Vagina (tissue), 2 donors: ENCODE measurements around the gene TP53I3. TPM values are rescaled to one million over a fixed set of nuclear protein-coding genes. Genes with fewer than 3 reads are reported as not detected.
"Not testable (repeated sequence)": the region's sequence is repeated elsewhere in the genome, so short reads cannot be mapped to it uniquely, and the experiment has no call there.

ENCODE experiments used
- DNase-seq, 2 donors: peaks; one replicate each; pipeline ENCODE4 v3.0.0-alpha.2; 2017; ENCODE audit errors: extremely low spot score in 2 of 2
- H3K27ac ChIP-seq: fragments of 200-600 bp; sonication (generic); one replicate; pipeline ENCODE4 v1.5.1; 2019
- H3K27me3 ChIP-seq: fragments of 200-600 bp; sonication (generic); one replicate; pipeline ENCODE4 v1.5.1; 2019
- H3K36me3 ChIP-seq, 2 donors: fragments of 200-600 bp; sonication (generic); one replicate each; pipeline ENCODE4 v1.5.1; 2017 to 2019
- H3K4me1 ChIP-seq: fragments of 200-600 bp; sonication (generic); one replicate; pipeline ENCODE4 v1.5.1; 2019
- H3K4me3 ChIP-seq, 2 donors: fragments of 200-600 bp; sonication (generic); 1 replicate in 1 of 2; 2 replicates in 1 of 2; pipeline ENCODE4 v1.5.1; 2016 to 2019
- H3K9me3 ChIP-seq: fragments of 200-600 bp; sonication (generic); one replicate; pipeline ENCODE4 v1.5.1; 2019
- POLR2A ChIP-seq, 2 donors: fragments of 450-650 bp; IDR thresholded peaks; one replicate each; pipeline ENCODE4 v1.6.1; 2017; ENCODE audit warnings: antibody characterized with exemption in 2 of 2, mild to moderate bottlenecking in 2 of 2, moderate library complexity in 2 of 2
- POLR2AphosphoS5 ChIP-seq, 2 donors: sonication (generic); formaldehyde crosslinking; IDR thresholded peaks; one replicate each; pipeline ENCODE4 v1.9.0; 2017; ENCODE audit warnings: antibody characterized with exemption in 2 of 2, mild to moderate bottlenecking in 2 of 2, low read depth in 1 of 2; ENCODE audit not compliant: insufficient read depth in 1 of 2
- intact Hi-C: fragments of 100-400 bp; cut with DNase I; formaldehyde crosslinking; loops from one replicate; pipeline ENCODE4 v1.15.1; 2023
- total RNA-seq: library from RNA; depleted of rRNA; stranded (reverse); fragments of >200 nt; gene quantifications from one replicate; pipeline ENCODE4 v1.2.3, GENCODE V29; 2016
- TF ChIP-seq, protein P1 (sequence below), 3 experiments: fragments of 450-650 bp in 2 of 3; fragments of 200-600 bp in 1 of 3; sonication (generic) in 1 of 3; IDR thresholded peaks; one replicate each; pipeline ENCODE4 v1.5.1; 2017 to 2019; ENCODE audit warnings: antibody characterized with exemption in 3 of 3, mild to moderate bottlenecking in 2 of 3, moderate library complexity in 2 of 3

Gene TP53I3
- total RNA-seq, 1 donor from 2014 or later, result 31.9 TPM

- intact Hi-C loops, result no loop called here
- Histone ChIP-seq H3K4me3 (no peak overlapping the region), H3K9me3 (no peaks in the 10 kb centered on the region), H3K27me3 (no peaks in the 10 kb centered on the region), H3K27ac (no peak overlapping the region), H3K36me3 (no peaks in the 10 kb centered on the region), H3K4me1 (no peaks in the 10 kb centered on the region)
- TF ChIP-seq POLR2AphosphoS5 (IDR thresholded peaks at IDR 0.05; ENCODE audit: insufficient read depth in 1 of 2, low read depth in 1 of 2) (no peak), POLR2A (IDR thresholded peaks at IDR 0.05) (no peak)
- TF ChIP-seq, protein P1, sequence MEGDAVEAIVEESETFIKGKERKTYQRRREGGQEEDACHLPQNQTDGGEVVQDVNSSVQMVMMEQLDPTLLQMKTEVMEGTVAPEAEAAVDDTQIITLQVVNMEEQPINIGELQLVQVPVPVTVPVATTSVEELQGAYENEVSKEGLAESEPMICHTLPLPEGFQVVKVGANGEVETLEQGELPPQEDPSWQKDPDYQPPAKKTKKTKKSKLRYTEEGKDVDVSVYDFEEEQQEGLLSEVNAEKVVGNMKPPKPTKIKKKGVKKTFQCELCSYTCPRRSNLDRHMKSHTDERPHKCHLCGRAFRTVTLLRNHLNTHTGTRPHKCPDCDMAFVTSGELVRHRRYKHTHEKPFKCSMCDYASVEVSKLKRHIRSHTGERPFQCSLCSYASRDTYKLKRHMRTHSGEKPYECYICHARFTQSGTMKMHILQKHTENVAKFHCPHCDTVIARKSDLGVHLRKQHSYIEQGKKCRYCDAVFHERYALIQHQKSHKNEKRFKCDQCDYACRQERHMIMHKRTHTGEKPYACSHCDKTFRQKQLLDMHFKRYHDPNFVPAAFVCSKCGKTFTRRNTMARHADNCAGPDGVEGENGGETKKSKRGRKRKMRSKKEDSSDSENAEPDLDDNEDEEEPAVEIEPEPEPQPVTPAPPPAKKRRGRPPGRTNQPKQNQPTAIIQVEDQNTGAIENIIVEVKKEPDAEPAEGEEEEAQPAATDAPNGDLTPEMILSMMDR (IDR thresholded peaks at IDR 0.05), result no peak
- no peak for DNase-seq
Measured at GRCh38 chr2:24102677-24103076, 18.0 kb upstream of the TP53I3 start.

DNA sequence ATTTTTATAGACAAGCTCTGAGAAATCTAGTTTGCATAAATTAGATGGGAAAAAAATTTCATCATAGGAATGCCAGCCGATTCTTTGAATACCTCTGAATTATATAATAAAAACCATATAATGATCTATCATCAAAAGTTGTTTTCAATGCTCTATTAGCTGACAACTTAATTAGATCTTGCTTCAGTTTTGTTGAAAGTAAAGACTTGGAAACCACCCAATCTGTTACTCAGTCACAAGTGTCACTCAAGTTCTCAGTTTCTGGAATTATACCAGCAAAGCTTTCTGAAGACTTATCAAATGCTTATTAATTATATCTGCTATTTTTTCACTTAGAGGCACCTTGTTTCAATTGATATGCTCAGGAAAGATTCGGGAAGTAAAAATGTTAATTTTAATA lies 17.4 kb upstream of the TP53I3 start:
- intact Hi-C loops, result no loop called here
- no peaks in the 10 kb centered on the region for H3K9me3 ChIP-seq
- H3K4me3 ChIP-seq, result no peak overlapping the region
- no peak for DNase-seq
- H3K36me3 ChIP-seq, result no peaks in the 10 kb centered on the region
- H3K27ac ChIP-seq, result no peak overlapping the region
- H3K4me1 ChIP-seq, result no peaks in the 10 kb centered on the region
- TF ChIP-seq, protein P1 (IDR thresholded peaks at IDR 0.05), result no peak
- TF ChIP-seq POLR2A (IDR thresholded peaks at IDR 0.05), result no peak
- no peak for TF ChIP-seq POLR2AphosphoS5 (IDR thresholded peaks at IDR 0.05; ENCODE audit: insufficient read depth in 1 of 2, low read depth in 1 of 2)
- no peaks in the 10 kb centered on the region for H3K27me3 ChIP-seq

GRCh38 chr2:24100732-24101131 lies 16.1 kb upstream of the TP53I3 start:
- intact Hi-C loops, H3K9me3 ChIP-seq, H3K4me3 ChIP-seq, H3K27me3 ChIP-seq, H3K27ac ChIP-seq, H3K36me3 ChIP-seq, DNase-seq, H3K4me1 ChIP-seq: not testable (repeated sequence)

DNA sequence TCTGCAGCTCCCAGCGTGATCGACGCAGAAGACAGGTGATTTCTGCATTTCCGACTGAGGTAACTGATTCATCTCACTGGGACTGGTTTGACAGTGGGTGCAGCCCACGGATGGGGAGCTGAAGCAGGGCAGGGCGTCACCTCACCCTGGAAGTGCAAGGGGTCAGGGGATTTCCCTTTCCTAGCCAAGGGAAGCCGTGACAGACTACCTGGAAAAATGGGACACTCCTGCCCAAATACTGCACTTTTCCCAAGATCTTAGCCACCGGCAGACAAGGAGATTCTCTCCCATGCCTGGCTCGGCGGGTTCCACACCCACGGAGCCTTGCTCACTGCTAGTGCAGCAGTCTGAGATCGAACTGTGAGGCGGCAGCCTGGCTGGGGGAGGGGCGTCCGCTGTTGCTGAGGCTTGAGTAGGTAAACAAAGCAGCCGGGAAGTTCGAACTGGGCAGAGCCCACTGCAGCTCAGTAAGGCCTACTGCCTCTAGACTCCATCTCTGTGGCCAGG lies 10.6 kb upstream of the TP53I3 start:
- H3K4me1 ChIP-seq, intact Hi-C loops, H3K4me3 ChIP-seq, H3K9me3 ChIP-seq, H3K27me3 ChIP-seq, H3K27ac ChIP-seq, DNase-seq, H3K36me3 ChIP-seq: not testable (repeated sequence)

DNA sequence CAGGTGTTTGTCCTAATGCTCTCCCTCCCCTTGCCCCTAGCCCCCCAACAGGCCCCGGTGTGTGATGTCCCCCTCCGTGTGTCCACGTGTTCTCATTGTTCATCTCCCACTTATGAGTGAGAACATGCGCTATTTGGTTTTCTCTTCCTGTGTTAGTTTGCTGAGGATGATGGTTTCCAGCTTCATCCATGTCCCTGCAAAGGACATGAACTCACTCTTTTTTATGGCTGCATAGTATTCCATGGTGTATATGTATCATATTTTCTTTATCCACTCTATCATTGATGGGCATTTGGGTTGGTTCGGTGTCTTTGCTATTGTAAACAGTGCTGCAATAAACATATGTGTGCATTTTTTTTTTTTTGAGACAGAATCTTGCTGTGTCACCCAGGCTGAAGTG lies 8.6 kb upstream of the TP53I3 start:
- DNase-seq, H3K4me1 ChIP-seq, H3K27me3 ChIP-seq, H3K27ac ChIP-seq, intact Hi-C loops, H3K9me3 ChIP-seq, H3K4me3 ChIP-seq, H3K36me3 ChIP-seq: not testable (repeated sequence)

DNA sequence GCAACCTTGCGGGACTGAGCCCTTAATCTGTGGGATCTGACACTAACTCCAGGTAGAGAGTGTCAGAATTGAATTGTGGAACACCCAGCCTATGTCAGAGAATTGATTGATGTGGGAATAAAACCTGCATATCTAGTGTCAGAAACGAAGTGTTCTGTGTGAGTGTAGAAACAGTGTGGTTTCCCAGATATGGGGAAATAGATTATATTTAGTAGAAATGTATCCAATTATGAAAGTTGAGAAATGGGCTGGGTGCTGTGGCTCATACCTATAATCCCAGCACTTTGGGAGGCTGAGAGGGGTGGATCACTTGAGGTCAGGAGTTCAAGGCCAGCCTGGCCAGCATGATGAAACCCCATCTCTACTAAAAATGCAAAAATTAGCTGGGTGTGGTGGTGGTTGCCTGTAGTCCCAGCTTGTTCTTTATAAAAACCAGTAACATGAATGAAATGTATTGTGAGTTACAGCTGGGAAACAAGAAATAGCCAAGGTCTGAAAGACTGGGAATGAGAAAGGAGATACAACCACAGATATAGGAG lies 4.3 kb upstream of the TP53I3 start:
- H3K27ac ChIP-seq, result no peak overlapping the region
- no peaks in the 10 kb centered on the region for H3K9me3 ChIP-seq
- intact Hi-C loops, result no loop called here
- TF ChIP-seq POLR2A (IDR thresholded peaks at IDR 0.05) (no peak), POLR2AphosphoS5 (IDR thresholded peaks at IDR 0.05; ENCODE audit: insufficient read depth in 1 of 2, low read depth in 1 of 2) (no peak)
- no peaks in the 10 kb centered on the region for H3K27me3 ChIP-seq
- DNase-seq, result no peak
- H3K4me1 ChIP-seq, result peaks cover 2% of the 10 kb centered on the region
- H3K4me3 ChIP-seq, result no peak overlapping the region
- no peaks in the 10 kb centered on the region for H3K36me3 ChIP-seq

- H3K36me3 ChIP-seq, result peaks cover 0 to 8% of the 10 kb centered on the region in 2 donors
- H3K27me3 ChIP-seq, result no peaks in the 10 kb centered on the region
- H3K27ac ChIP-seq, result no peak overlapping the region
- intact Hi-C loops, result no loop called here
- peaks cover 12% of the 10 kb centered on the region for H3K4me1 ChIP-seq
- no peak overlapping the region for H3K4me3 ChIP-seq
- TF ChIP-seq, protein P1 (IDR thresholded peaks at IDR 0.05), result no peak
- no peak for TF ChIP-seq POLR2AphosphoS5 (IDR thresholded peaks at IDR 0.05; ENCODE audit: insufficient read depth in 1 of 2, low read depth in 1 of 2)
- TF ChIP-seq POLR2A (IDR thresholded peaks at IDR 0.05), result no peak
- DNase-seq, result no peak
- H3K9me3 ChIP-seq, result no peaks in the 10 kb centered on the region
Measured at GRCh38 chr2:24087032-24087431, 2.4 kb upstream of the TP53I3 start.
